Omental fat pad (tissue), 4 donors: ENCODE measurements around the gene AOAH. TPM values are rescaled to one million over a fixed set of nuclear protein-coding genes. Genes with fewer than 3 reads are reported as not detected.

Source experiments
- ATAC-seq: fragments of 150-250 bp; one replicate; pipeline ENCODE4 v1.9.1; 2016; ENCODE audit warnings: mild to moderate bottlenecking, moderate library complexity; ENCODE audit not compliant: low FRiP score
- DNase-seq: peaks from one replicate; pipeline ENCODE4 v3.0.0-alpha.2; 2019; ENCODE audit warnings: low spot score
- CTCF ChIP-seq, 3 donors: fragments of 450-650 bp; IDR thresholded peaks; one replicate each; pipeline ENCODE4 v1.5.1; 2016 to 2017; ENCODE audit warnings: antibody characterized with exemption in 3 of 3, mild to moderate bottlenecking in 3 of 3, moderate library complexity in 2 of 3
- total RNA-seq, 4 donors: library from RNA; depleted of rRNA; stranded (reverse); fragments of >200 nt; gene quantifications; one replicate each; pipeline ENCODE4 v1.1.0, GENCODE V29; 2016

AOAH gene
- total RNA-seq, 4 donors from 2014 or later = 5.8 to 27.9 (median 16.7) TPM

DNA sequence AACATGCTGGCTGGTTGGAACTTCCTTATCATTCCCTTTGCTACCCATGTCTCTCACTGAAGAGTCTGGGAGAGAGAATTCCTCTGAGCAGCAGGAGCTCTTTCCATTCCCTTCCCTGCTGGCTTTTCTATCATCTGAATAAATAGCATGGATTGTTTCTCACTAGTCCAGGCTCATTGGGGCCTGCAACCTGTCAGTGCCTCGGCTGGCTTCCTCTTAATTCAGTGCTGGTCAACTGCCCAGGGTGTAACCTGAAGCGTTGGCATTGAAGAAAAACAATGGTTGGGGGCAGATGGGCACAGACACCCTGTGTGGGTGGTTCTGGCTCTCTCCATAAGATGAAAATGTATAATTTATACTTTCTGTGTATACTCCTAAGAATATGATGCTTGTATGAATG is 179.0 kb downstream of the AOAH start:
- DNase-seq (no peak), ATAC-seq (no peak)
- TF ChIP-seq CTCF (IDR thresholded peaks at IDR 0.05) = no peak

GRCh38 chr7:36538126-36538525 is 186.2 kb downstream of the AOAH start:
- no peak for TF ChIP-seq CTCF (IDR thresholded peaks at IDR 0.05)
- no peak for DNase-seq
- no peak for ATAC-seq

GRCh38 chr7:36535866-36536664 is 188.2 kb downstream of the AOAH start:
- DNase-seq = no peak
- no peak for ATAC-seq

DNA sequence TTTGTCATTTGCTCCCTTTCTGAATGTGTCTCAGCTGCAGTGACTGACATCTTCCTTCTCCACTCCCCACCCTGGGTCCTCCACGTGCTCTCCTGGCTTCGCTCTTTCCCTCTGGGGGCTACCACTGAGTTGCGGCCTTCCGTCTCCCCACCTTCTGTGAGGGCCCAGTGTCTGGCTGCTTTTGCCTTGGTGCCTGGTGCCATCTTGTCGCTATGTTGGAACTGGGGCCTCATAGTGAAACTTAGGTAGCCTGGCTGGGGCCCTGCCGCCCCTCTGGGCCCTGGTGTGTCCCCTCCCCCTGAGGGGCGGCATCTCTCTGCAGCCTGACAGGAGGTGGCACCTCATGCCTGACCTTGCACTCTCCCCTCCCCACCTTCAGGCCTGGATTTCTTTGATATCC is 190.6 kb downstream of the AOAH start:
- TF ChIP-seq CTCF (IDR thresholded peaks at IDR 0.05) = no peak
- ATAC-seq (no peak), DNase-seq (no peak)

More at GRCh38 chr7:36535866-36536664, 188.2 kb downstream of the AOAH start:
- no peak for TF ChIP-seq CTCF (IDR thresholded peaks at IDR 0.05)

- TF ChIP-seq CTCF (IDR thresholded peaks at IDR 0.05) = no peak
- ATAC-seq = no peak
- no peak for DNase-seq
Measured at GRCh38 chr7:36532981-36533499, 191.3 kb downstream of the AOAH start.

GRCh38 chr7:36531951-36532350 is 192.3 kb downstream of the AOAH start:
- ATAC-seq (no peak), DNase-seq (no peak)
- TF ChIP-seq CTCF (IDR thresholded peaks at IDR 0.05) = no peak

- ATAC-seq (no peak), DNase-seq (no peak)
- TF ChIP-seq CTCF (IDR thresholded peaks at IDR 0.05) = no peak
Measured at GRCh38 chr7:36530456-36530855, 193.8 kb downstream of the AOAH start.
